ENCODE measurements around the gene CADM1. TPM values are rescaled to one million over a fixed set of nuclear protein-coding genes. Genes with fewer than 3 reads are reported as not detected.

The CADM1 gene
- total and polyA plus RNA-seq, 2 donors (not counting 3 experiments of a cell fraction or from before 2014, with no cell fraction given): 0.52 to 2.6 TPM

DNA sequence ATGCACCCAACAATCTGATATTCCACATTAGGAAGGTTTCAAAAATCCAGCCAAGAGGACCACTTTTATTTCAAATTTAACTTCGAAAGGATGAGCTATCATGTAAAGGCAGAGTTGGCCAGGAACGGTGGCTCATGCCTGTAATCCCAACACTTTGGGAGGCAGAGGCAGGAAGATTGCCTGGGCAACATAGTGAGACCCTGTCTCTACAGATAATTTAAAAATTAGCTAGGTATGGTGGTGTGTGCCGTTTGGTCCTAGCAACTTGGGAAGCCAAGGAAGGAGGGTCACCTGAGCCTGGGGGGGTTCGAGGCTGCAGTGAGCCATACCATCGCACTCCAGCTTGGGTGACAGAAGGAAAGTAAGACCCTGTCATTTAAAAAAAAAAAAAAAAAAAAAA, 96.7 kb downstream of the CADM1 start:
- intact Hi-C loops (cut with micrococcal nuclease) (no loop called here), dilution Hi-C loops (cut with MboI; ENCODE audit: extremely low pct_ligation_motif_present, low sequenced_read_pairs) (no loop called here)
- DNase-seq (ENCODE audit: low read depth, low spot score) (no peak), FAIRE-seq (no peak)
- Histone ChIP-seq H3K9me1 (replicated peaks; ENCODE audit: control insufficient read depth, extremely low read depth, insufficient read depth, low read length) (no peaks in the 10 kb centered on the region), H3K79me2 (ENCODE audit: control insufficient read depth, insufficient read depth, low read length) (no peaks in the 10 kb centered on the region), H3K27me3 (ENCODE audit: control insufficient read depth in 2 of 2, insufficient read depth in 2 of 2, low read length in 2 of 2) (no peaks in the 10 kb centered on the region), H3K9ac (replicated peaks; ENCODE audit: extremely low read depth, insufficient read depth, low read length) (no peak overlapping the region), H4K20me1 (replicated peaks; ENCODE audit: control insufficient read depth, extremely low read depth, insufficient read depth, low read length) (no peaks in the 10 kb centered on the region), H3K4me2 (ENCODE audit: insufficient read depth, low read length) (no peak overlapping the region), H3K4me1 (ENCODE audit: control insufficient read depth, extremely low read depth, insufficient read depth, low read length) (no peaks in the 10 kb centered on the region), H2AFZ (ENCODE audit: low read depth, low read length) (no peak overlapping the region), H3K36me3 (ENCODE audit: control insufficient read depth in 2 of 2, extremely low read depth in 1 of 2, insufficient read depth in 2 of 2, low read length in 2 of 2) (no peaks in the 10 kb centered on the region), H3K9me3 (replicated peaks; ENCODE audit: control insufficient read depth, insufficient read depth, low read length) (no peaks in the 10 kb centered on the region), H3K4me3 (replicated peaks in 1 of 3; ENCODE audit: insufficient read depth in 1 of 3, low read depth in 1 of 3, low read length in 3 of 3) (no peak overlapping the region), H3K27ac (ENCODE audit: insufficient read depth, low read depth, low read length) (no peak overlapping the region)
- no TSS peak for BruUV-seq (replicated peaks)
- CTCF ChIA-PET: no interaction called here
- POLR2A ChIA-PET: no interaction called here
- TF ChIP-seq POLR2A (IDR thresholded peaks at IDR 0.05; ENCODE audit: low read depth, low read length) (no peak), MYC (IDR thresholded peaks at IDR 0.05; ENCODE audit: low read depth, low read length) (no peak), EZH2 (IDR thresholded peaks at IDR 0.05; ENCODE audit: borderline replicate concordance, low read depth, low read length, severe bottlenecking) (no peak), FOS (IDR thresholded peaks at IDR 0.05; ENCODE audit: borderline replicate concordance, insufficient read depth, low read length) (no peak), GATA2 (IDR thresholded peaks at IDR 0.05; ENCODE audit: insufficient read depth, insufficient read length, low read depth, low read length) (no peak), JUN (IDR thresholded peaks at IDR 0.05; ENCODE audit: borderline replicate concordance, insufficient read depth, insufficient read length, low read depth) (no peak), POLR2AphosphoS5 (IDR thresholded peaks at IDR 0.05; ENCODE audit: insufficient read depth, low read depth, low read length) (no peak)
- TF ChIP-seq, protein P1, sequence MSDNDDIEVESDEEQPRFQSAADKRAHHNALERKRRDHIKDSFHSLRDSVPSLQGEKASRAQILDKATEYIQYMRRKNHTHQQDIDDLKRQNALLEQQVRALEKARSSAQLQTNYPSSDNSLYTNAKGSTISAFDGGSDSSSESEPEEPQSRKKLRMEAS (IDR thresholded peaks at IDR 0.05; ENCODE audit: insufficient read depth, insufficient read length): no peak
- TF ChIP-seq, protein P2, sequence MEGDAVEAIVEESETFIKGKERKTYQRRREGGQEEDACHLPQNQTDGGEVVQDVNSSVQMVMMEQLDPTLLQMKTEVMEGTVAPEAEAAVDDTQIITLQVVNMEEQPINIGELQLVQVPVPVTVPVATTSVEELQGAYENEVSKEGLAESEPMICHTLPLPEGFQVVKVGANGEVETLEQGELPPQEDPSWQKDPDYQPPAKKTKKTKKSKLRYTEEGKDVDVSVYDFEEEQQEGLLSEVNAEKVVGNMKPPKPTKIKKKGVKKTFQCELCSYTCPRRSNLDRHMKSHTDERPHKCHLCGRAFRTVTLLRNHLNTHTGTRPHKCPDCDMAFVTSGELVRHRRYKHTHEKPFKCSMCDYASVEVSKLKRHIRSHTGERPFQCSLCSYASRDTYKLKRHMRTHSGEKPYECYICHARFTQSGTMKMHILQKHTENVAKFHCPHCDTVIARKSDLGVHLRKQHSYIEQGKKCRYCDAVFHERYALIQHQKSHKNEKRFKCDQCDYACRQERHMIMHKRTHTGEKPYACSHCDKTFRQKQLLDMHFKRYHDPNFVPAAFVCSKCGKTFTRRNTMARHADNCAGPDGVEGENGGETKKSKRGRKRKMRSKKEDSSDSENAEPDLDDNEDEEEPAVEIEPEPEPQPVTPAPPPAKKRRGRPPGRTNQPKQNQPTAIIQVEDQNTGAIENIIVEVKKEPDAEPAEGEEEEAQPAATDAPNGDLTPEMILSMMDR (IDR thresholded peaks at IDR 0.05; ENCODE audit: extremely low read depth in 1 of 2, insufficient read depth in 1 of 2, low read depth in 1 of 2, low read length in 2 of 2): no peak
